HepG2 (cell line): ENCODE results near the gene AMZ2. TPM values are rescaled to one million over a fixed set of nuclear protein-coding genes. Genes with fewer than 3 reads are reported as not detected.
A peak's percentile ranks its signal among the peaks of the same experiment; 100 is the strongest.
"Not testable (repeated sequence)": the region's sequence is repeated elsewhere in the genome, so short reads cannot be mapped to it uniquely, and the experiment has no call there.

Source experiments
- ATAC-seq: fragments of 200-7000 bp; cut with Tn5 transposase; 3 replicates; pipeline ENCODE4 v1.9.1; 2020; ENCODE audit warnings: mild to moderate bottlenecking, moderate library complexity
- BruUV-seq: library from RNA; stranded (reverse); fragments of 400-500 nt; replicated peaks from 2 replicates; lab custom pipeline; 2021; lab: Mats Ljungman, UMichigan
- CTCF ChIA-PET: fragments of 300-600 bp; formaldehyde crosslinking; extraction: SDS; loops from one replicate; lab custom pipeline; 2021; ENCODE audit warnings: low total read pairs, inconsistent platforms, low intra/inter-chr PET ratio; lab: Yijun Ruan, JAX
- POLR2A ChIA-PET: fragments of 350-600 bp; sonication (Branson Sonifier 250); formaldehyde crosslinking; loops from one replicate; lab custom pipeline; 2020; ENCODE audit warnings: antibody characterized with exemption, inconsistent platforms; lab: Yijun Ruan, JAX
- DNase-seq: peaks from one replicate; pipeline ENCODE4 v3.0.0-alpha.2; 2015; ENCODE audit warnings: low spot score
- FAIRE-seq: peaks from 3 replicates; lab custom pipeline; 2011; peaks lifted over from hg19 to GRCh38; lab: Jason Lieb, UNC
- H2AFZ ChIP-seq: one replicate; pipeline ENCODE4 v1.6.1; 2011; ENCODE audit warnings: low read length, inconsistent platforms
- H3K27ac ChIP-seq: fragments of 300-600 bp; 3 replicates; pipeline ENCODE4 v1.8.0; 2011; ENCODE audit warnings: mixed run types, mild to moderate bottlenecking, mixed read lengths, low read length, inconsistent platforms; ENCODE audit not compliant: insufficient read depth; ENCODE audit errors: extremely low read length
- H3K27me3 ChIP-seq, 2 experiments: fragments of 200-600 bp in 1 of 2; 2 replicates in 1 of 2; 3 replicates in 1 of 2; pipeline versions ENCODE4 v1.6.0 to v1.8.0; 2011; ENCODE audit warnings: low read length in 2 of 2, mild to moderate bottlenecking in 2 of 2, moderate library complexity in 2 of 2, inconsistent platforms in 1 of 2; ENCODE audit not compliant: insufficient read depth in 2 of 2, control insufficient read depth in 1 of 2
- H3K36me3 ChIP-seq, 2 experiments: fragments of 200-600 bp in 1 of 2; replicated peaks in 1 of 2; 2 replicates in 1 of 2; 3 replicates in 1 of 2; pipeline versions ENCODE4 v1.5.1 to v1.8.0; 2011; ENCODE audit warnings: low read length in 2 of 2, inconsistent platforms in 1 of 2; ENCODE audit not compliant: insufficient read depth in 2 of 2, control insufficient read depth in 1 of 2
- H3K4me1 ChIP-seq: 2 replicates; pipeline ENCODE4 v1.5.1; 2012; ENCODE audit warnings: low read length, inconsistent platforms; ENCODE audit not compliant: insufficient read depth
- H3K4me2 ChIP-seq: 2 replicates; pipeline ENCODE4 v1.6.0; 2011; ENCODE audit warnings: low read depth, low read length, inconsistent platforms
- H3K4me3 ChIP-seq, 3 experiments: fragments of 200-600 bp in 1 of 3; sonication (generic), shearing (Covaris generic) in 1 of 3; replicated peaks in 1 of 3; 2 replicates each; pipeline ENCODE4 v1.5.1; 2011 to 2016; ENCODE audit warnings: low read length in 3 of 3, inconsistent platforms in 2 of 3, low read depth in 2 of 3, mild to moderate bottlenecking in 2 of 3, control low read depth in 1 of 3, mixed read lengths in 1 of 3; ENCODE audit not compliant: insufficient read depth in 1 of 3
- H3K79me2 ChIP-seq: one replicate; pipeline ENCODE4 v1.6.1; 2011; ENCODE audit warnings: low read length, inconsistent platforms; ENCODE audit not compliant: insufficient read depth
- H3K9ac ChIP-seq: 2 replicates; pipeline ENCODE4 v1.6.0; 2011; ENCODE audit warnings: mild to moderate bottlenecking, low read depth, low read length, inconsistent platforms; ENCODE audit not compliant: insufficient read depth
- H3K9me3 ChIP-seq: 2 replicates; pipeline ENCODE4 v1.5.1; 2012; ENCODE audit warnings: mild to moderate bottlenecking, low read length
- H4K20me1 ChIP-seq: 2 replicates; pipeline ENCODE4 v1.6.0; 2011; ENCODE audit warnings: inconsistent platforms, mild to moderate bottlenecking, low read length, moderate library complexity; ENCODE audit not compliant: insufficient read depth
- RCOR2 ChIP-seq: IDR thresholded peaks from 2 replicates; pipeline ENCODE4 v1.6.1; 2016; ENCODE audit warnings: missing biosample characterization, missing genetic modification reagents
- ZNF768 ChIP-seq: sonication (generic); formaldehyde crosslinking; IDR thresholded peaks from 2 replicates; pipeline ENCODE4 v1.4.0; 2020; ENCODE audit warnings: missing genetic modification reagents
- WGBS: methylation state at CpG from one replicate; pipeline ENCODE4 v1.1.6; 2017; ENCODE audit warnings: low lambda C conversion rate; 5-methylcytosine and 5-hydroxymethylcytosine counted together
- in situ Hi-C: cut with HindIII; loops from 2 replicates; pipeline ENCODE4 v1.10.0; 2017; ENCODE audit warnings: low pct_unique_long_range_greater_than_20kb; ENCODE audit not compliant: extremely low pct_ligation_motif_present
- intact Hi-C: fragments of 100-400 bp; cut with micrococcal nuclease; formaldehyde crosslinking; loops from one replicate; pipeline ENCODE4 v1.10.0; 2022; ENCODE audit not compliant: unreplicated experiment
- polyA plus RNA-seq, 8 experiments: library from polyadenylated mRNA; depleted of rRNA in 3 of 8; stranded (reverse) in 7 of 8; unstranded in 1 of 8; fragments of >200 nt; fragmentation: Illumina TruSeq in 4 of 8; extraction: Trizol in 4 of 8; gene quantifications; 2 replicates each; pipeline versions ENCODE4 v1.2.1 to v1.2.3, GENCODE V29; 2011 to 2016; ENCODE audit warnings: low read depth in 4 of 8, missing spikeins in 1 of 8, mixed read lengths in 1 of 8; ENCODE audit not compliant: insufficient read depth in 1 of 8
- total RNA-seq, 5 experiments: library from RNA; depleted of rRNA; stranded (reverse); fragments of >200 nt; fragmentation: Illumina TruSeq; extraction: Trizol; gene quantifications; 2 replicates each; pipeline ENCODE4 v1.2.3, GENCODE V29; 2016; ENCODE audit warnings: low read depth in 1 of 5
- TF ChIP-seq, protein P1 (sequence below): sonication (generic); formaldehyde crosslinking; IDR thresholded peaks from 2 replicates; pipeline ENCODE4 v1.8.1; 2022; ENCODE audit warnings: mild to moderate bottlenecking, missing genetic modification reagents

AMZ2 gene
- total and polyA plus RNA-seq, 2 of the 13 experiments (the other 11 are each of a cell fraction or from before 2014, with no cell fraction given): 86.9 to 90.2 TPM

DNA sequence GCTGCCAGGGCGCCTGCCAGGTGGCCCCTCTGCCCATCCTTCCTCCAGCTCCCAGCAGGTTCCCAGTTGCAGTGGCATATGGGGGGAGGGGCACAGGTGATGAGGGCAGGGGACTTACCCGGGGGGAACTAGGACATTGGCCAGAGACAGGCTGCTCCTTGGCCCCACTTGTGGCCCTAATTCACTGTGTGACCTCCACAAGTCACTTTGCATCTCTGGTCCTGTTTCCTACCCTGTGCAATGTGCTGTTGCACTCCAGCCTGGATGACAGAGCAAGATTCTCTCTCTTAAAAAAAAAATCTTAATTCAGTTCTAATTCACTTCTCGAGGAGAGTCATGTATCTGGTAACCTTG lies 46.4 kb upstream of the AMZ2 start:
- intact Hi-C loops: loop anchor here (2.0 kb wide), 2 partner anchors 145 to 261 kb away; no protein-coding TSS in a partner anchor
- TF ChIP-seq ZNF768 (CRISPR knock-in tag) (peak; percentile 87), RCOR2 (CRISPR knock-in tag) (0 out of 2 replicates have a peak, but pooled peaks have one; percentile 4)
- TF ChIP-seq, protein P1, sequence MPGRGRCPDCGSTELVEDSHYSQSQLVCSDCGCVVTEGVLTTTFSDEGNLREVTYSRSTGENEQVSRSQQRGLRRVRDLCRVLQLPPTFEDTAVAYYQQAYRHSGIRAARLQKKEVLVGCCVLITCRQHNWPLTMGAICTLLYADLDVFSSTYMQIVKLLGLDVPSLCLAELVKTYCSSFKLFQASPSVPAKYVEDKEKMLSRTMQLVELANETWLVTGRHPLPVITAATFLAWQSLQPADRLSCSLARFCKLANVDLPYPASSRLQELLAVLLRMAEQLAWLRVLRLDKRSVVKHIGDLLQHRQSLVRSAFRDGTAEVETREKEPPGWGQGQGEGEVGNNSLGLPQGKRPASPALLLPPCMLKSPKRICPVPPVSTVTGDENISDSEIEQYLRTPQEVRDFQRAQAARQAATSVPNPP: 0 out of 2 replicates have a peak, but pooled peaks have one; percentile 1
- H3K27ac ChIP-seq, H3K9ac ChIP-seq, FAIRE-seq, in situ Hi-C loops, H3K9me3 ChIP-seq, H2AFZ ChIP-seq, H3K36me3 ChIP-seq, ATAC-seq, H4K20me1 ChIP-seq, BruUV-seq, DNase-seq, H3K79me2 ChIP-seq: not testable (repeated sequence)
- POLR2A ChIA-PET: interaction anchor here (1.3 kb wide), 2 partner anchors 46 to 181 kb away, joined by 4 to 6 read pairs; partner anchors contain the start of gene AMZ2
- Histone ChIP-seq H3K4me3 (peak overlapping the region in 1 of 3 experiments; percentile 69; a peak in 2 of 6 replicates), H3K4me2 (peak overlapping the region; percentile 90), H3K27me3 (peaks cover 18 to 66% of the 10 kb centered on the region in 2 experiments), H3K4me1 (peaks cover 39% of the 10 kb centered on the region)
- WGBS: 27% methylated on average over 3 of the region's 3 CpGs
- CTCF ChIA-PET: interaction anchor here (1.2 to 2.5 kb wide), 3 partner anchors 29 to 261 kb away, joined by 3 to 22 read pairs (median 4); no protein-coding TSS in a partner anchor

DNA sequence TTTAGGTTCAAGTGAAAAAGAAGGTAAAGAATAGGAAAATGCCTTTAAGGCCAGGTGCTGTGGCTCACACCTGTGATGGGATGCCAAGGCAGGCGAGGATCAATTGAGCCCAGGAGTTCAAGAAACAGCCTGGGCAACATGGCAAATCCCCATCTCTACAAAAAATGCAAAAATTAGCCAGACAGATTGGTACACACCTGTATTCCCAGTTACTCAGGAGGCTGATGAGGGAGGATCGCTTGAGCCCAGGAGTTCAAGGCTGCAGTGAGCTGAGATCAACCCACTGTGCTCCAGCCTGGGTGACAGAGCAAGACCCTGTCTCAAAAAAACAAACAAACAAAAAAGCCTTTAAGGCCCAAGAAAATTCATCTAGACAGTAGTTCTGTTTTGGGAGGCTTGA lies 45.5 kb upstream of the AMZ2 start:
- FAIRE-seq: not testable (repeated sequence)

More for the DNA sequence above, 45.5 kb upstream of the AMZ2 start:
- H3K79me2 ChIP-seq, H3K4me3 ChIP-seq, intact Hi-C loops, H3K36me3 ChIP-seq, CTCF ChIA-PET, H3K9ac ChIP-seq, in situ Hi-C loops, POLR2A ChIA-PET, H4K20me1 ChIP-seq, ATAC-seq, H2AFZ ChIP-seq, BruUV-seq, DNase-seq, H3K27ac ChIP-seq, H3K9me3 ChIP-seq, H3K4me2 ChIP-seq: not testable (repeated sequence)
- H3K27me3 ChIP-seq: peaks cover 10 to 57% of the 10 kb centered on the region in 2 experiments
- H3K4me1 ChIP-seq: peaks cover 47% of the 10 kb centered on the region
- 27% methylated on average over 2 of the region's 2 CpGs for WGBS
